Left renal cortex interstitium (tissue), 4 donors: ENCODE measurements around the gene SERTAD3. TPM values are rescaled to one million over a fixed set of nuclear protein-coding genes. Genes with fewer than 3 reads are reported as not detected.
A peak's percentile ranks its signal among the peaks of the same experiment; 100 is the strongest.
"Not testable (repeated sequence)": the region's sequence is repeated elsewhere in the genome, so short reads cannot be mapped to it uniquely, and the experiment has no call there.

Experiments
- DNase-seq, 4 donors: peaks; one replicate each; pipeline ENCODE4 v3.0.0-alpha.2; 2013; ENCODE audit warnings: low read depth in 4 of 4, low spot score in 2 of 4, missing footprints in 1 of 4
- polyA plus RNA-seq, 4 donors: library from polyadenylated mRNA; unstranded; fragments of 120-200 nt; gene quantifications; one replicate each; pipeline ENCODE4 v1.2.1, GENCODE V29; 2013; ENCODE audit not compliant: insufficient read length in 4 of 4

SERTAD3 gene
- polyA plus RNA-seq, 4 donors = 29.5 to 49.1 (median 38.5) TPM

DNA sequence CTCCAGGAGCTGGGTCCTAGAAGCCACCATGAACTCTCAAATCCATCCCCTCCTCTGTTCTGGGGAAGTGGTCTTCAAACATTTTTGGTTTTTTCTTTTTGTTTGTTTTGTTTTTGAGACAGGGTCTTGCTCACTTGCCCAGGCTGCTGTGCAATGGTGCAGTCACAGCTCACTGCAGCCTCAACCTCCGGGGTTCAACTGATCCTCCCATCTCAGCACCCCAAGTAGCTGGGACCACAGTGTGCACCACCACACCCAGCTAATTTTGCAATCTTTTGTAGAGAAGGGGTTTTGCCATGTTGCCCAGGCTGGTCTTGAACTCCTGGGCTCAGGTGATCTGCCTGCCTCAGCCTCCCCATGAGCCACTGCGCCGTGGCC is 14.5 kb upstream of the SERTAD3 start:
- no peak for DNase-seq

DNA sequence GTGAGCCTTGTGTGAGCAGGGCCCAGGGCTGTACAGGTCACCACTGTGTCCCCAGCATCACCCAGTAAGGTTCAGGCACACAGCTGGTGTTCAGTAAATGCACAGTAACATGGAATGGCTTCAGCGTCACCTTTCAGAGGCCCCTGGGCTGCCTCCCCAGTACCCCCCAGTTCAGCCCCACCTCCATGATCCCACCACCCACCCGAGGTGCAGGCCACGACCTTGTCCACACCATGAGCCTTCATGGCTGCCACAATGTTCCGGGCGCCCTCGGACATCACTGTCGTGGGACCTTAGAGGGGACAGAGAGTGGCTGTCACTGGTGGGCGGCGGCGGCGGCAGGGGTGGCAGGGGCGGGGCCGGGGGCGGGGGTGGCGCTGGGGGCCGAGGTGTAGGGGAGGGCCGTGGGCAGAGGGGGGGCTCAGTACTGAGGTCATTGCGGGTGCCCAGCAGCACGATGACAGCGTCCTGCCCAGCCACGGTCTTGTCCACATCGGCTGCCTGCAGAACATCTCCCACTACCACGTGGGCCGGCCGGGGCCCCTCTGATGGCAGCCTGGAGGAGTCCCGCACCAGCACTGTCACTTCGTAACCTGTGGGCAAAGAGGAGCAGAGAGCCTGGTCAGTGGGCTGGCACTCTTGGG is 13.9 kb upstream of the SERTAD3 start:
- DNase-seq = no peak

DNA sequence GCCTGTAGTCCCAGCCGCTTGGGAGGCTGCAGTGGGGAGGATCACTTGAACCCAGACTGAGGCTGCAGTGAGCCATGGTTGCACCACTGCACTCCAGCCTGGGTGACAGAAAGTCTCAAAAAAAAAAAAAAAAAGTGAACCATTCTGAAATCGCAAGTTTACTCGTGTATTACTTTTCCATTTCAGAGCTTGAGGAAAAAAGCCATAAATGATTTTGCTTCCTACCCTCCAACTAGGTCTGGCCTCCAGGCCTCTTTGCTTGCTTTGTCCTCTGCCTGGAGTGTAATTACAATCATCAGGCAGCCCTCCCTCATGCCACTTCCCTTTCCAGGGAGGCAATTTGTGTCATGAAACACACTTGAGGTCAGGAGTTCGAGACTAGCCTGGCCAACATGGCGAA is 12.9 kb upstream of the SERTAD3 start:
- DNase-seq = no peak

DNA sequence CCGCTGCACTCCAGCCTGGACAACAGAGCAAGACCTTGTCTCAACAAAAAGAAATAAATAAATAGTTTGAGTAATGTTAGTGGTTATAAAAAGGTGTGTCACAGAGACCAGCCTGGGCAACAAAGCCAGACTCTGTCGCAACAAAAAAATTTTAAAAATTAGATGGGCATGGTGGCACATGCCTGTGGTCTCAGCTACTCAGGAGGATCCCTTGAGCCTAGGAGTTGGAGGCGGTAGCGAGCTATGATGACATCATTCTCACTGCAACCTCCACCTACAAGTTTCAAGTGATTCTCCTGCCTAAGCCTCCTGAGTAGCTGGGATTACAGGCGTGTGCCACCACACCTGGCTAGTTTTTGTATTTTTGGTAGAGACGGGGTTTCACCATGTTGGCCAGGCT is 9.8 kb upstream of the SERTAD3 start:
- DNase-seq = not testable (repeated sequence)

DNA sequence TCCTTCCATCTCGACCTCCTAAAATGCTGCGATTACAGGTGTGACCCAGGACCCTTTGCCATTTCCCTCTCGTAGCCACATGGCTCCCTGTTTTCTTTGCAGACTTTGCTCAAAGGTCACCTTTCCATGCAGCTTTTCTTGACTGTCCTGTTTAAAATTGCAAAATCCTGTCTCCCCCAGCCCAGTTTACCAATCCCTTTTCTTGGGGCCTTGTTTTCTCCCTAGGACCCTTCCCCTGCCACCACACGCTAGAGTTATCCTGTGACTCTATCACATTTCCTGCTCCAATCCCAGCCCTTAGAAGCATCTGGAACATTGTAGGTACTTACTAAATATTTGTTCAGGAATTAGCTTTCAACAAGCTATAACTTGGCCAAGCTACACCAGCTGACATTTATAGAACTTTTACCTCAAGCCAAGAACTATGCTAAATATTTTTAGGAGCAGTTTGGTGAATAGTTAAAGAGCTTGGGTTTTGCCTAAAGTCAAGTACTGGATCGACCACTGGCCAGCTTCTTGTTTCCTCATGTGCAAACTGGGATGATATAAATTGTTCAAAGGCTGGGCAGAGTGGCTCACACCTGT is 9.1 kb upstream of the SERTAD3 start:
- no peak for DNase-seq

DNA sequence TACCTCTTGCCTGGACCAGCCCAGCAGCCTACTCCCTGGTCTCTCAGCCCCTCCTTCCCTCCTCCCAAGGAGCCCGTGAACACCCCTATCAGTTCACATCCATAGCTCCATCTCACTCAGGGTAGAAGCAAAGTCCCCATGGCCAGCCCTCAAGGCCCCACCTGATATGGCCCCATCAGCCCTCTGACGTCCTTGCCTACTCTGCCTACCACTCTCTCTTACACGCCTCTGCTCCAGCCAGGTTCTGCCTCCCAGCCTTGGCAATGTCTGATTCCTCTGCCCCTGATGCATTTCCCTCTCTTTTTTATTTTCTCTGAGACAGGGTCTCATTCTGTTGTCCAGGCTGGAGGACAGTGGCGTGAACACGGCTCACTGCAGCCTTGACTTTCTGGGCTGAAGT is 7.9 kb upstream of the SERTAD3 start:
- no peak for DNase-seq

DNA sequence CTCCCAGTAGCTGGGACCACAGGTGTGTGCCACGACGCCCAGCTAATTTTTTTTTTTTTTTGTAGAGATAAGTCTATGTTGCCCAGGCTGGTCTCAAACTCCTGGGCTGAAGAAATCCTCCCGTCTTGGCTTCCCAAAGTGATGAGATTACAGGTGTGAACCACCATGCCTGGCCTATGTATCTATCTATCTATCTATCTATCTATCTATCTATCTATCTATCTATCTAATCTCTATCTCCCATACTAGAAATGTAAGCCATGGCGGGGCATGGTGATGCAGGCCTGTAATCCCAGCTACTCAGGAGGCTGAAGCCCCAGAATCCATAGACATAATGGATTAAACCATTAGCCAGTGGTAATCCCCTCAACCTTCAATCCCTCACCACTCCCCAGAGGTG is 6.5 kb upstream of the SERTAD3 start:
- DNase-seq = no peak

DNA sequence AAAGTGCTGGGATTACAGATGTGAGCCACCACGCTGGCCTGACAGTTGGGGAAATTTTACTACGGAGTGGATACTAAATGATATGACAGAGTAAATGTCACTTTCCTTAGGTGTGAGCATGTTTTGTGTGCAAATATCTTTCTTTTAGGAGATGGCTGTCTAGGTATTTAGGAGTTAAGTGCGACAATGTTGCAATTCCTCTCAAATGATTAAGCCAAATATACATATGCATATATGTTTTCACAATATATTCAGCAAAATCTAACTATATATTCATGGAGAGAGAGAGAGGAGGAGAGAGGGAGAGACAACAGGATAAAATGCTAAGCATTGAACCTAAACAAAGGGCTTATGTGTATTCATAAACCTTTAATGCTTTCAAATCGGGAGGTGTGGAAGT is 5.4 kb upstream of the SERTAD3 start:
- no peak for DNase-seq

DNA sequence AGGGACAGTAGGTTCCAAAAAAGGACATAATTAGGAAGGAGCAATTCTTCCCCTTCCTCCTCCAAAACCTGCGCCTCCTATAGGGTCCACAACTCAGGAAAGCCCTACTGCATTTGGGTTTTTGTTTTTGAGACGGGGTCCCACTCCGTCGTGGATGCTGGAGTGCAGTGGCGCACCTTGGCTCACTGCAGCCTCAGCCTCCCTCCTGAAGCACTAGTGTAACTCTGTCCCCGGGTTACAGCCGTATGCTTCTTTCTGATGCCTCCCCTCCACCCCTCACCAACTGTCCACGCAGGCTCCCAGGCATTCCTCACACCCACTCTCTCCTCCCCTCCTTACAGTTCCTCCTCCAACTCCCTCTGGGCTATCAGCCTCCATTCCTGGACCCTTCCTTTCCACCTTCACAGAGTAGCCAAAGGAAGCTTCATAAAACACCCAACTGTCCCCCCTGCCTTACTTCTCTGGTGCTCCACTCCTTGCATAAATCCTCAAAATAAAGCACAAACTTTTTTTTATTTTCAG is 2.2 kb upstream of the SERTAD3 start:
- no peak for DNase-seq

DNA sequence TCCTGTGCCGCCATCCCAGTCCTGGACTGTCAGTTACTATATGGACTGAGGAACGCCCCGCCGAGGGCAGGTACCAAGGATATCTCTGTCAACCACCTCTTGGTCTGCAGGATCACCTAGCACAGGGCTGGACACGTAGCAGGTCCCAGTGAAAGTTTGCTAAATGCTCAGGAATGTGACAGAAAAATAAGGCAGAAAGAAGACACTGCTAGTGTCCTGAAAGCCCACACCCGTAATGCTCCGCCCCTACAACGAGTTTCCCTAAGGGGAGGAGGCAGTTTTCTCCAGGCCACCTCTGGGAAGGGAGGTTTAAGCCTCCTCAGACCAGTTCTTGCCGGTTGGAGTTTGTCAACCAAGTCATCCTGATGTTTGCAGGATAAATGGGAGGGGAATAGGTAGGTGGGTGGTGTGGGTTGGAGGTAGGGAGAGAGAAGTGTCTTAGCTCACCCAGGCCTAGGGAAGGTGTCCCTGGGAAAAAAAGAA is 1.7 kb upstream of the SERTAD3 start:
- peak in 2 of 4 donors; percentile 41 to 59 for DNase-seq

DNA sequence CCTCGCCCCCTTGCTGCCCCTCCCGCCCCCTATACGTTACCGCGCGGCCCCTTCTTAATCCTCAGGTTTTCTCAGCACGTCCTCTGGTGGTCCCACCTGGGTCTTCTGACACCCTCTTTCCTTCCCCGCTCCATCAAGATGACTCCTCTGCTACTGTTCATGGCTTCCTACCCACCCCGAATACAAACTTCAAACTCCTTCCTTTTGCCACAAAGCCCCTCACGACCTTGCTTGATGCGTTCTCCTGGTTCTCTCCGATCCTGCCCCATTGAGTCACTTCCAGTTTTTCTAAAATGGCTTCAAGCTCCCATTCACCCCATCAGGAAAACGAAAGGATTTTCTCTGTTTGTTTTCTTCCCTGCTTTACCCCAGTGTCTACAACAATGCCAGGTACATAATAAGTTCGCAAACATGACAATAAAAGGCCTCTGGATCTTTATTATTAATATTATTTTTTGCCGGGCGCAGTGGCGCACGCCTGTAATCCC is 734 bp upstream of the SERTAD3 start:
- DNase-seq = no peak

DNA sequence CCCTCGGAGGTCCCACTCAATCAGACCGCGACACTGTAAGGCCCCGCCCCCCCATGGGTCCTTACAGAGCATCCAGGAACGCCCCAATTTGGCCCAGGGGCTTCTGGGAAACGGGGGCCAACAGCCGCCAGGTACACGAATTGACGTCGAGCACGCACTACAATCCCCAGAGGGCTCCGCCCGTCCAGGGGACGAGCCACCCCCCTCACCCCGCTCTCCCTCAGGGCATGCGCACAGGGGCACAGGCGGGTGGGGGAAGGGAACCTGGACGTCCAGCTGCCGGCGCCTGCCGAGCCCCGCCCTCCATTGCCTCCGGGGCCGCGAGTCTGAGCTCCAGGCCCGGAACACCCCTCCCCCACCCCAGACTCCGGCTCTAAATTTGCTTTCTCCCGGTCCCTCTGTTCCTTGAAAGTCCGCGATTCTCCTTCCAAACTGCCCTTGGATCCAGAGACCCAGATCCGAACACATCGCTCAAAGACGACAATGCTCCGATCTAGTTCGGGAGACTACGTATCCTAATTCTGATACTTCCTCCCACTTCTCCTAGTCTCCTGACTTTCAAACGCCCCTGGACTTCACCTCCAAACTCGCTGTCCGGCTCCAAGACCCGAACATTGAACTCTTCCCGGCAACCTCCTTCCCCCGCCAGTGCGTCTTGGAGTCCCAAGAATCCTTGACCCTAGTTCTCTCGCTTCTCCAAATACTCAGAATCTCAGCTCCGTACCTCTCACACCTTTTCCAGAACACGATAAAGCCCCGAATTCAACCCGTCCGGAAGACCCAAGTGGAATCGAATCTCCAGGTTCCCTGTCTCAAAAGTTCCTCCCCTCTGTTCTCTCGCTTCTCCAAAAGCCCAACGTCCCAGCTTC is 770 bp downstream of the SERTAD3 start:
- peak; percentile 96 to 100 (median 99) for DNase-seq

DNA sequence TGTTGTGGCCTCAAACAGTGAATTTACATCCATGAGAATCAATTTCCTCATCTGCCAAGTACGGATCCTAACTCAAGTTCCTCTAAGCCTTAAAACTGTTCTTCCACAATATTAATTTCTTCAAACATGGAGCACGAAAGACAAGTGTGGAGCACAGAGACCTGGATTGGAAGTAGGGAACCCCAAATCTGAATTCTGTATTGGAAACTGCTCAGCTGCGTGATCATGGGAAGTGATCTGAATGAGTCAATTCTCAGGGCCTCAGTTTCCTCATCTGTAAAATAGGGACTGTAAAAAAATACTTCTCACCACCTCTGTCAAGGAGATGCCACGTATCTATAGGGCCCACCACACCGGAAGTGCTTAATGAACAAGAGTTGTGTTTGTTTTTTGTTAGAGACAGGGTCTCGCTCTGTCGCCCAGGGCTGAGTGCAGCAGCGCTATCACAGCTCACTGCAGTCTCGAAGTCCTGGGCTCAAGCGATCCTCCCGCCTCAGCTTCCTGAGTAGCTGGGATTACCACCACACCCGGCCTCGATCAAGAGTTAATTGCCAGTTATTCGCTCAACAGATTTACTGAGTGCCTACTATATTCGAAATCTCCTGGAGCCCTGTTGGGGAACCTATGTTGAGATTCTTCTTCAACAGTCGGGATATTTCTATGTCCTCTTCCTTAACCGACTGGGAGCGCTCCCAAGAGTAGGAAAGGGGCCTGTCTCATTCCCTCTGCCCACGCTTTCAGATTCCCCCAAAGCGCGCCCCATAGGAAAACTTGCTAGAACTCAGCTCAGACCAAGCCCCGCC is 1.6 kb downstream of the SERTAD3 start:
- no peak for DNase-seq

DNA sequence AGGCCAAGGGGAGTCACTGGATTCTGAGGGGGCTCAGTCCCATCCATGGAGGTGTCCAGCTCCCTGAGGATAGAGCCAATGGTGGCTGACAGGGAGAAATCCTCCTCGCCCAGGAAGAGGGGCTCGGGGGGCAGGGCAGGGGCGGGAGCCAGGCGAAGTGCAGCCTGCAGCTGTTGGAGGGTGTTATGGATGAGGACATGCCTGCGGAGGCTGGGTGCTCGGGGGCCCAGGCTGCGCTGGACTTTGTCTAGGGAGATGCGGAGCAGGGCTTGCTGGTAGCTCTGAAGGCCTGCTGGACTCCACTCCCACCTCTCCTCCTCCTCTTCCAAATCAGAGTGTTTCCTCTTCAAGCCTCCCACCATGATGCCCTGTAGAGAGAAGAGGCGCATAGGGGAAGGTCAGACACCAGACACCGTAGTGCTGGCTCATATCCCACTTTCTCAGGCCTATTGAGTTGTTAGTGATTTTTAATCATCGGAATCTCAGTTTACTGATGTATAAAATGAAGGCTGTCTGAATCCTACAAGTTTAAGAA is 2.3 kb downstream of the SERTAD3 start:
- no peak for DNase-seq

DNA sequence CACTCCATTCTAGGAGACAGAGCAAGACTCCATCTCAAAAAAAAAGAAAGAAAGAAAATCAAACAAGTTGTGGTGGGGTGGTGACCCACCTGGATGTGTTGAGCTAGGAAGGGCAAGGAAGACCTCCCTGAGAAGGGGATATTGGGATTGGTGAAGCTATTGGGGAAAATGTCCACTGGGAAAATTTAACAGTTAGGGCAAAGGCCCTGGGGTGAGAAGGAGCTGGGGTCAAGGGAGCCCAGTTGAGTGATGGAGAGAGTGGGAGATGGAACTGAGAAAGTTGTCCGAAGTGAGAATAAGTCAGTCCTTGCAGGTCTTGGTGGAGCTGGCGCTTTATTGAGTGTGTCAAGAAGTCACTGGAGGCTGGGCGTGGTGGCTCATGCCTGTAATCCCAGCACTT is 5.9 kb downstream of the SERTAD3 start:
- DNase-seq = no peak

DNA sequence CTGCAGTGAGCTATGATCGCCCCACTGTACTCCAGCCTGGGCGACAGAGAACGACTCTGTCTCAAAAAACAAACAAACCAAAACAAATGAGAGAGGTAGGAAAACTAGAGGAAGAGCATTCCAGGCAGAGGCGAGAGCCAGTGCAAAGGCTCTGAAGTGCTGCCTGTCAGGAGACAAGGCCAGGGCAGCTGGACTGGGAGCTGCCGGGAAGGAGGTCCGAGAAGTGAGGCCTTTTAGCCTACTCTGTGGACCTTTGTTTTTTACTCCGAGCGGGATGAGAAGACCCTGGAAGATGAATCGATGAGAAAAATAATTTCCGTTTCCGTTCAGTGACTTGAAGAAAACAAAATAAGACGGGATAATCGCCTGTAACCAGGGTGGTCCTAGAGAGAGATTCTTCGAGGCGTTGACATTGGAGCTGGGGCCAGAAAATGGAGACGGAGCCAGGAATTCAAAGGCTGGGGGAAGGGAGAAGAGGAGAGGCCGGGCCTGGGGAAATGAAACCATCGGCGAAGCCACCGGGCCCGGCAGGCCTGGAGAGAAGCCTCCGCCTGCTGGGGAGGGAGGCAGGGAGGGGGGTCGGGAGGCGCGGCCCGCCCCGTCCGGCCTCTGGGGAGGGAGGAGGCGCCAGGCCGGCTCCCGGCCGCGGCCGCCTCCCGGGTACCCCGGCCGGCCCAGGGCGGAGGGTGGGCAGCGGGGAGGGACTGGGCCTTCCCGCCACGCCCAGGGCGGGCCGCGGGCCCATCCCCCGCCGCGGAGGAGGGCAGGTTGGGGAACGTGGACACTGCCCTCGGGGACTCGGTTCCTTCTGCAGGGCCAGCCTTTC is 10.5 kb downstream of the SERTAD3 start:
- peak in 2 of 4 donors; percentile 89 to 95 for DNase-seq

DNA sequence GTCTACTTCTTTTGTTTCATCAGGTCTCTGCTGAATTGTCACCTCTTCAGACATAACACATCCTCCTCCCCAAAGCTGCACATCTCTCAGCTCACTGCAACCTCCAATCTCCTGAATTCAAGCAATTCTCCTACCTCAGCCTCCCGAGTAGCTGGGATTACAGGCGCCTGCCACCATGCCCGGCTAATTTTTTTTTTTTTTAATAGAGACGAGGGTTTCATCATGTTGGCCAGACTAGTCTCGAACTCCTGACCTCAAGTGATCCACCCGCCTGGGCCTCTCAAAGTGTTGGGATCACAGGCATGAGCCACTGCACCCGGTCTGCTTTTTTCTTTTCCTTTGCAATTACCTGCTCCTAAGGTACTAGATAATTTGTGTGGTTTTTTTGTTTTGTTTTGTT is 11.4 kb downstream of the SERTAD3 start:
- DNase-seq = not testable (repeated sequence)

DNA sequence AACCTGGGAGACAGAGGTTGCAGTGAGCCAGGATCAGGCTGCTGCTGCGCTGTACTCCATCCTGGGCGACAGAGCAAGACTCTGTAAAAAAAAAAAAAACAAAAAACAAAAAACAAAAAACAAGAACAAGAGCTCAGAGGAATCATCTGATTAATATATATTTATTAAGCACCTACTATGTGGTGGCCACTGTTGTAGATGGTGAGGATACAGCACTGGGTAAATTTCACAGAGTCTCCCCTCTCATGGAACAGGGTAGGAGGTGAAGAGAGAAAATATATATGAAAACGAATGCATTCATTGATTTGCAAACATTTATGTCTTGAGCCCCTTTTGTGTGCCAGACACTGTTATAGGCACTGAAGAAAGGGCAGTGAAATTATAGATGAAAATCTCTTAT is 12.4 kb downstream of the SERTAD3 start:
- no peak for DNase-seq

DNA sequence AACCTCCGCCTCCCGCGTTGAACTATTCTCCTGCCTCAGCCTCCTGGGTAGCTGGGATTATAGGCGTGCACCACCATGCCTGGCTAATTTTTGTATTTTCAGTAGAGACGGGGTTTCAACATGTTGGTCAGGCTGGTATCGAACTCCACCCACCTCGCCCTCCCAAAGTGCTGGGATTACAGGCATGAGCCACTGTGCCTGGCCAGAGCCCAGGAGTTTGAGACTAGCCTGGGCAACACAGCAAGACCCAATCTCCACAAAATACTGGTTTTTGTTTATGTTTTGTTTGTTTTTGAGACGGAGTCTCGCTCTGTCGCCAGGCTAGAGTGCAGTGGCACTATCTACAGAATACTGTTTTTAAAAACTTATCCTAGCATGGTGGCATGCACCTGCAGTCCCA is 13.9 kb downstream of the SERTAD3 start:
- DNase-seq = not testable (repeated sequence)
